Trophoblast cell (in vitro differentiated cells and primary cell): Measurements from ENCODE around the gene SPANXB1.
"Not testable (repeated sequence)": the region's sequence is repeated elsewhere in the genome, so short reads cannot be mapped to it uniquely, and the experiment has no call there.

Source experiments
- DNase-seq, 2 donors: peaks; one replicate each; pipeline ENCODE4 v3.0.0-alpha.2; 2016
- H2AFZ ChIP-seq: 2 replicates; pipeline ENCODE4 v1.6.1; 2013; ENCODE audit warnings: low read length, moderate library complexity, mild to moderate bottlenecking; ENCODE audit not compliant: insufficient read depth, poor library complexity
- H2AK5ac ChIP-seq: 2 replicates; pipeline ENCODE4 v1.6.1; 2013; ENCODE audit warnings: mild to moderate bottlenecking, low read length
- H2BK120ac ChIP-seq: 2 replicates; pipeline ENCODE4 v1.6.1; 2013; ENCODE audit warnings: low read length, mild to moderate bottlenecking, moderate library complexity; ENCODE audit not compliant: insufficient read depth, poor library complexity
- H2BK12ac ChIP-seq: 2 replicates; pipeline ENCODE4 v1.6.1; 2013; ENCODE audit warnings: mild to moderate bottlenecking, low read length, moderate library complexity
- H2BK5ac ChIP-seq: 2 replicates; pipeline ENCODE4 v1.6.1; 2013; ENCODE audit warnings: low read length, low read depth, moderate library complexity, mild to moderate bottlenecking; ENCODE audit not compliant: poor library complexity
- H3K14ac ChIP-seq: 2 replicates; pipeline ENCODE4 v1.6.1; 2013; ENCODE audit warnings: mild to moderate bottlenecking, low read length
- H3K18ac ChIP-seq: 2 replicates; pipeline ENCODE4 v1.6.1; 2013; ENCODE audit warnings: mild to moderate bottlenecking, low read length
- H3K23ac ChIP-seq: 2 replicates; pipeline ENCODE4 v1.6.1; 2013; ENCODE audit warnings: low read length
- H3K27ac ChIP-seq: 2 replicates; pipeline ENCODE4 v1.5.1; 2013; ENCODE audit warnings: low read depth, mild to moderate bottlenecking, inconsistent platforms, low read length, moderate library complexity
- H3K27me3 ChIP-seq: 2 replicates; pipeline ENCODE4 v1.6.1; 2013; ENCODE audit warnings: inconsistent platforms, mild to moderate bottlenecking, low read length, moderate library complexity; ENCODE audit not compliant: insufficient read depth
- H3K36me3 ChIP-seq, 2 experiments: 1 replicate in 1 of 2; 2 replicates in 1 of 2; pipeline ENCODE4 v1.6.1; 2013; ENCODE audit warnings: low read length in 2 of 2, mild to moderate bottlenecking in 2 of 2, moderate library complexity in 1 of 2; ENCODE audit not compliant: insufficient read depth in 2 of 2, control insufficient read depth in 1 of 2
- H3K4ac ChIP-seq: 2 replicates; pipeline ENCODE4 v1.6.1; 2013; ENCODE audit warnings: low read depth, mild to moderate bottlenecking, low read length, moderate library complexity
- H3K4me1 ChIP-seq, 2 experiments: 1 replicate in 1 of 2; 2 replicates in 1 of 2; pipeline ENCODE4 v1.6.1; 2013; ENCODE audit warnings: low read length in 2 of 2, mild to moderate bottlenecking in 2 of 2, moderate library complexity in 1 of 2; ENCODE audit not compliant: insufficient read depth in 2 of 2, control insufficient read depth in 1 of 2
- H3K4me2 ChIP-seq: 2 replicates; pipeline ENCODE4 v1.6.1; 2013; ENCODE audit warnings: inconsistent platforms, mild to moderate bottlenecking, low read length, moderate library complexity
- H3K4me3 ChIP-seq: 2 replicates; pipeline ENCODE4 v1.5.1; 2013; ENCODE audit warnings: mild to moderate bottlenecking, low read depth, low read length, inconsistent platforms
- H3K79me1 ChIP-seq: one replicate; pipeline ENCODE4 v1.6.1; 2013; ENCODE audit warnings: low read length
- H3K79me2 ChIP-seq: 2 replicates; pipeline ENCODE4 v1.6.1; 2013; ENCODE audit warnings: low read length, mild to moderate bottlenecking; ENCODE audit not compliant: control insufficient read depth, insufficient read depth, poor library complexity
- H3K9ac ChIP-seq: 2 replicates; pipeline ENCODE4 v1.6.1; 2013; ENCODE audit warnings: mild to moderate bottlenecking, low read length
- H3K9me3 ChIP-seq: 2 replicates; pipeline ENCODE4 v1.6.1; 2013; ENCODE audit warnings: low read depth, mild to moderate bottlenecking, control low read depth, inconsistent platforms, low read length; ENCODE audit not compliant: insufficient read depth
- H4K12ac ChIP-seq: 2 replicates; pipeline ENCODE4 v1.6.1; 2013; ENCODE audit warnings: low read depth, mild to moderate bottlenecking, low read length, moderate library complexity
- H4K8ac ChIP-seq: 2 replicates; pipeline ENCODE4 v1.6.1; 2013; ENCODE audit warnings: low read depth, mild to moderate bottlenecking, low read length, moderate library complexity
- H4K91ac ChIP-seq: one replicate; pipeline ENCODE4 v1.6.1; 2013; ENCODE audit warnings: low read depth, mild to moderate bottlenecking, low read length, moderate library complexity
- WGBS: extraction: QIAGEN DNeasy Blood & Tissue Kit; methylation state at CpG from one replicate; pipeline ENCODE4 v1.1.7; 2013; ENCODE audit warnings: missing lambda C conversion rate; ENCODE audit not compliant: insufficient read length, insufficient coverage; ENCODE audit errors: extremely low coverage; 5-methylcytosine and 5-hydroxymethylcytosine counted together

Gene SPANXB1

DNA sequence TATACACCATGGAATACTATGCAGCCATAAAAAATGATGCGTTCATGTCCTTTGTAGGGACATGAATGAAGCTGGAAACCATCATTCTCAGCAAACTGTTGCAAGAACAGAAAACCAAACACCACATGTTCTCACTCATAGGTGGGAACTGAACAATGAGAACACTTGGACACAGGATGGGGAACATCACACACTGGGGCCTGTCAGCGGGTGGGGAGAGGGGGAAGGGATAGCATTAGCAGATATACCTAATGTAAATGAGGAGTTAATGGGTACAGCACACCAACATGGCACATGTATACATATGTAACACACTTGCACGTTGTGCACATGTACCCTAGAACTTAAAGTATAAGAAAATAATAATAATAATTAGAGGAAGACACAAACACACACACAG lies 47.5 kb downstream of the SPANXB1 start:
- not testable (repeated sequence) for H3K4me2 ChIP-seq, H3K79me1 ChIP-seq, H4K91ac ChIP-seq, H3K4me1 ChIP-seq, H3K9ac ChIP-seq, H2AFZ ChIP-seq, H3K23ac ChIP-seq, H3K79me2 ChIP-seq, H3K27ac ChIP-seq, H3K14ac ChIP-seq, H3K18ac ChIP-seq, H4K12ac ChIP-seq, H4K8ac ChIP-seq, H3K4ac ChIP-seq, H2BK12ac ChIP-seq, DNase-seq, H2AK5ac ChIP-seq, H2BK5ac ChIP-seq, H2BK120ac ChIP-seq, H3K36me3 ChIP-seq, H3K9me3 ChIP-seq, H3K4me3 ChIP-seq, H3K27me3 ChIP-seq
- WGBS, result no CpG with 5 or more reads among the region's 3 CpGs

DNA sequence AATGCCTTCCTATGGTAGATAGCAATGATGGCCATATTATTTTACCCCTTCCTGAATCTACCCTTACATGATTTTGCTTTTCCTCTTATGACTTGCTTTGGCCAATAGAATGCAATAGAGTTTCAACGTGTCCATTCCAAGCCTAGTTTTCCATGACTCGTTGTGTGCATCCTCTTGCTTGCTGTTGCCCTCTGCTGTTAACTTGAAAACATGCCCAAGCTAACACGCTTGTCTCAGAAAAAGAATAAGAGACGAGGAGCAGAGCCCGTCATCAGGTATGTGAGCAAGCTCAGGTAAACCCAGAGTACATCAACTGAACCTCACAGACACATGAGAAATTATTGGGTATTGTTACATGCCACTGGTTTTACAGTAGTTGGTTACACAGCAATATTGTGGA lies 49.7 kb downstream of the SPANXB1 start:
- not testable (repeated sequence) for H3K4me2 ChIP-seq, H3K4me3 ChIP-seq, H3K18ac ChIP-seq, H3K9me3 ChIP-seq, H3K9ac ChIP-seq, H3K14ac ChIP-seq, H4K8ac ChIP-seq, H3K79me2 ChIP-seq, H2BK12ac ChIP-seq, H2BK120ac ChIP-seq, H2BK5ac ChIP-seq, H2AFZ ChIP-seq, H3K23ac ChIP-seq, H2AK5ac ChIP-seq, H3K4ac ChIP-seq, H4K91ac ChIP-seq, H3K79me1 ChIP-seq, H3K27ac ChIP-seq, H3K36me3 ChIP-seq, H3K27me3 ChIP-seq, H3K4me1 ChIP-seq, H4K12ac ChIP-seq
- peak in 1 of 2 donors; percentile 1 for DNase-seq
- WGBS, result no CpG with 5 or more reads among the region's 5 CpGs
